Mucosa of descending colon (tissue), 3 donors: Measurements from ENCODE around the gene CLEC11A. TPM values are rescaled to one million over a fixed set of nuclear protein-coding genes. Genes with fewer than 3 reads are reported as not detected.

Source experiments
- ATAC-seq: fragments of 200-7000 bp; cut with Tn5 transposase; one replicate; pipeline ENCODE4 v1.9.1; 2020; ENCODE audit warnings: mild to moderate bottlenecking, moderate library complexity
- DNase-seq, 3 donors: peaks; one replicate each; pipeline ENCODE4 v3.0.0-alpha.2; 2020
- H3K36me3 ChIP-seq: fragments of 200-600 bp; one replicate; pipeline ENCODE4 v1.8.0; 2021; ENCODE audit warnings: low read depth, mild to moderate bottlenecking
- H3K4me1 ChIP-seq: fragments of 200-600 bp; one replicate; pipeline ENCODE4 v1.8.0; 2021; ENCODE audit warnings: low read depth, mild to moderate bottlenecking
- H3K4me3 ChIP-seq: fragments of 200-600 bp; one replicate; pipeline ENCODE4 v1.8.0; 2021; ENCODE audit warnings: mild to moderate bottlenecking
- H3K9me3 ChIP-seq: fragments of 200-600 bp; one replicate; pipeline ENCODE4 v1.8.0; 2021; ENCODE audit warnings: mild to moderate bottlenecking
- intact Hi-C, 2 donors: fragments of 100-400 bp; cut with DNase I in 1 of 2; cut with micrococcal nuclease in 1 of 2; formaldehyde crosslinking; loops; one replicate each; pipeline versions ENCODE4 v1.11.0 to v1.11.1; 2022; cut with DNase I, micrococcal nuclease
- total RNA-seq, 3 donors: library from RNA; stranded (reverse); fragmentation: NEBNext Ultra II Directional in 2 of 3; extraction: Animal tissue kit (Norgen Biotek cat#: 25700) in 2 of 3; gene quantifications; one replicate each; pipeline versions ENCODE4 v1.2.1 to v1.2.4, GENCODE V29; 2021 to 2023
- TF ChIP-seq, protein P1 (sequence below): fragments of 200-600 bp; IDR thresholded peaks from one replicate; pipeline ENCODE4 v1.8.0; 2022; ENCODE audit warnings: antibody characterized with exemption, mild to moderate bottlenecking
- donor health status: DM: no; HTN: no; CAD: no; lungs with moderate emphysema.
- donor health status: DM: no; HTN: no; CAD: no.
- donor health status: DM: no; HTN: yes; CAD: no.

The CLEC11A gene
- total RNA-seq, 3 donors from 2014 or later: 1.4 to 7.2 (median 4.9) TPM

DNA sequence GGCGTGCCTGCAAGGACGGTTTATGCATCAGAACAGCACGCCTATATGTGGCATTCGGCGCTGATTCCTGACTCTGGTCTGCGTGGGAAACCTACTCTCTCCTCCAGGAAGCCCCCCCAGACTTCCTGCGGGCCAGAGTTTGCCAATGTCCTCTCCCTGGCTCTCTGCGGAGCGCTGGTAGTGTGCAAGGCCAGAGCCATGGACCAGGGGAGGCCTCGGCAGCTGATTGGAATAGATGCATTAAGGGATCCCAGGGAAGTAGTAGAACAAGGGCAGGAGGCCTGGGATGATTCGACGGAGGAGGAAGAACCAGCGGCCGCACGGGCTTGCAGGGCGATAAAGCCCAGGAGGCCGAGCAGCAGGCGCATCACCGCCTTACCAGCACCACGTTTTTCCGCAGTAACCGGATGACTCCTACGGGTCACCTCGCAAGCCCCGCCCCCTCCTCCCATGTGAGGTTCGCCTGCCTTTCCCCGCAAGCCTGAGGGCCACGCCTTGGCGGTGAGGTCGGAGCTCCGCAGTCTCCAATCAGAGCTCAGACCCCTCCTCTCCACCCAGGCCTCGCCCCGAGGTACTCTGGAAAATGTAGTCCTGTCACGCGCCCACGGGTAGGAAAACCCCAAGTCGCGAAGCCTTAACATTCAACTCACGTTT, 5.0 kb downstream of the CLEC11A start:
- no peak for ATAC-seq
- Histone ChIP-seq H3K4me1 (peaks cover 16% of the 10 kb centered on the region), H3K36me3 (no peaks in the 10 kb centered on the region), H3K9me3 (no peaks in the 10 kb centered on the region), H3K4me3 (no peak overlapping the region)
- TF ChIP-seq, protein P1, sequence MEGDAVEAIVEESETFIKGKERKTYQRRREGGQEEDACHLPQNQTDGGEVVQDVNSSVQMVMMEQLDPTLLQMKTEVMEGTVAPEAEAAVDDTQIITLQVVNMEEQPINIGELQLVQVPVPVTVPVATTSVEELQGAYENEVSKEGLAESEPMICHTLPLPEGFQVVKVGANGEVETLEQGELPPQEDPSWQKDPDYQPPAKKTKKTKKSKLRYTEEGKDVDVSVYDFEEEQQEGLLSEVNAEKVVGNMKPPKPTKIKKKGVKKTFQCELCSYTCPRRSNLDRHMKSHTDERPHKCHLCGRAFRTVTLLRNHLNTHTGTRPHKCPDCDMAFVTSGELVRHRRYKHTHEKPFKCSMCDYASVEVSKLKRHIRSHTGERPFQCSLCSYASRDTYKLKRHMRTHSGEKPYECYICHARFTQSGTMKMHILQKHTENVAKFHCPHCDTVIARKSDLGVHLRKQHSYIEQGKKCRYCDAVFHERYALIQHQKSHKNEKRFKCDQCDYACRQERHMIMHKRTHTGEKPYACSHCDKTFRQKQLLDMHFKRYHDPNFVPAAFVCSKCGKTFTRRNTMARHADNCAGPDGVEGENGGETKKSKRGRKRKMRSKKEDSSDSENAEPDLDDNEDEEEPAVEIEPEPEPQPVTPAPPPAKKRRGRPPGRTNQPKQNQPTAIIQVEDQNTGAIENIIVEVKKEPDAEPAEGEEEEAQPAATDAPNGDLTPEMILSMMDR: no peak
- DNase-seq: peak; percentile 40 to 71 (median 51)
- intact Hi-C loops: no loop called here

DNA sequence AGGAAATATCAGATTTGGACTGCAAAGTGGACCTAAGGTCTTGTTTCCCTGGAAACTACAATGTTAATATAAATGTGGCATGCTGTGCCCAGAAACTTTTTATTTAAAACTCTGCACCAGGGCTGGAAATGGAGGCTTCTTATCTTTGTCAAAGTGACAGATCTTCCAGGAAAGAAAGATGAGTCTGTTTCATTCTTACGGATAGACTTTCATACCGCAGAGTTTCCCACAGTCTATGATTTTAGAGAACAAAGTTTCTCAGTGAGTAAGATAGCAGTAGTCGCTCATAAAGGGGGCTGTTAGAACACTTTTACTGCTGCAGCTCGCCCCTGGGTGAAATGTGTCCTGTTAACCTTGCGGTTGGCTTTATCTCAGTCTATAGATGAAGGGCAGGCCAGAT, 6.7 kb downstream of the CLEC11A start:
- DNase-seq (no peak), ATAC-seq (no peak)
- H3K4me1 ChIP-seq: peaks cover 8% of the 10 kb centered on the region
- no peak overlapping the region for H3K4me3 ChIP-seq
- intact Hi-C loops: no loop called here
- H3K36me3 ChIP-seq: no peaks in the 10 kb centered on the region
- TF ChIP-seq, protein P1: no peak
- H3K9me3 ChIP-seq: no peaks in the 10 kb centered on the region

DNA sequence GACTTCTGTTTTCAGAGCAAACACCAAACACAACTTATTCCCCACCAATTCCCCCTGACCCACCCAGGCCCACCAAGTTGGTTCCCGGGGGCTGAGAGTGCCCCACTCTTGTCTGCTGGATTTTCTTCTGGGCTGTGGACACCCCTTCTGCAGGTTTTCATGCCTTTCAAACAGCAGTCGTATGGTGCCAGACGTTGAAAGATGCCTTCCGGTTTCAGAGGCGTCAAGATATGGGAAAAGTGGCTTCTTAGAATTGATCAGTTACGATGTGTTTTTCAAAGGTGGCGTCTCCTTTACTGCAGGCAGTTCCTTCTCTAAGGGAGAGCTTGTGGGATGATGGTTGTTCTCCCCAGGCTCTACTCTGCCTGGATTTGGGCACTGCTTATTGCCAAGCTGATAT, 12.7 kb downstream of the CLEC11A start:
- H3K4me1 ChIP-seq: no peaks in the 10 kb centered on the region
- no peak overlapping the region for H3K4me3 ChIP-seq
- no peak for DNase-seq
- TF ChIP-seq, protein P1: no peak
- H3K36me3 ChIP-seq: no peaks in the 10 kb centered on the region
- H3K9me3 ChIP-seq: no peaks in the 10 kb centered on the region
- no peak for ATAC-seq
- intact Hi-C loops: no loop called here

DNA sequence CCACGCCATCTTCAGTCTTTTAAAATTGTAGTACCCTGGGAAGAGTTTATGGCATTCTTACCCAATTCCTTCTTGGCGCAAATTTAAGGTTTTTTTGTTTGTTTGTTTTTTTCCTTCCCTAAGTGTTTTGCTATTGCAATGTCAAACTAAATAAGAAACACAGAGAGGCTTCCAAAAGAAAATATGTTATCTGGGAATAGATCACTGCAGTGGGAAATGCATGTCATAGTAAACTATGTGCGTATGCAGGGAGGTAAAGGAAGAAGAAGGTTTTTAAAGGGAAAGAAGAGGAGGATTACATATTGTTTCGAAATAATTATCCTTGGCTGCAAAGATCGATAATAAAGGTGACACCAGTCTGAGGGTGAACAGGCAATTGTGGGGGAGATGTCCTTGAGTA, 13.2 kb downstream of the CLEC11A start:
- Histone ChIP-seq H3K36me3 (no peaks in the 10 kb centered on the region), H3K4me1 (no peaks in the 10 kb centered on the region), H3K4me3 (no peak overlapping the region), H3K9me3 (no peaks in the 10 kb centered on the region)
- TF ChIP-seq, protein P1: no peak
- DNase-seq (no peak), ATAC-seq (no peak)
- intact Hi-C loops: no loop called here

DNA sequence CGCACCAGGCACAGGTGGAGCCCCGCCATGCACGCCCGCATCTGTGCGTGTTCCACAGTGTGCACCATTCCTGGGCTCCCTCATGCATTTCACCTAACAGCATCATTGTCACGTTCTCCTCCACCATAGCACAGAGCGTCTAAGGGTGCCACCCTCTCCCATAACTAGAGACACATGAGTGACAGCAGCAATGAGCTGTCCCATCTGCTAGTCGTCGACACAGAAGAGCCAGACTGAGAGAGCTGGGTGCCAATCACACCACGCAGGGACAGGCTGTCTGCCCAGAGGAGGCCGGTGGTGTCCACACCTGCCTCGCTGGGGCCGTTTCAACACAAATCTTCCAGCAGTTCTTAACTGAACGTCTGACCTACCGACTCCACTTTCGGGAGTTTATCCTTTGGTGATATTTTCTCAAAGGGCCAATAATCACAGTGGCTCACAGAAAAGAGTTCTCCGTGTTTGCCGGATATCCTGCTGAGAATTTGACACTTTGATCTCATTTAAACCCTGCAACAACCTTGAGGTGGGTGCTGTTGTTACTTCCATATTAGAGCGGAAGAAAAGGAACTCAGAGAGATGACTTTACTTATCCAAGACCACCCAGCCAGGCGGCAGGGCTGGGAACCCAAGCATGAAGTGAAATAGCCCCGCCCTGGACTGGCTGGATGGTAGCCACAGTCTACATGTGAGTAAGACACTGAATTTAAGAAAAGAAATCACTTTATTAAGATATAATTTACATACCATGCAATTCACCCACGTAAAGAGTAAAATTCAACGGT, 16.2 kb downstream of the CLEC11A start:
- TF ChIP-seq, protein P1: no peak
- Histone ChIP-seq H3K4me3 (no peak overlapping the region), H3K9me3 (no peaks in the 10 kb centered on the region), H3K4me1 (no peaks in the 10 kb centered on the region), H3K36me3 (no peaks in the 10 kb centered on the region)
- no peak for DNase-seq
- no peak for ATAC-seq
- intact Hi-C loops: no loop called here
